ENCODE results near the gene TMEM101. TPM values are rescaled to one million over a fixed set of nuclear protein-coding genes. Genes with fewer than 3 reads are reported as not detected.
A peak's percentile ranks its signal among the peaks of the same experiment; 100 is the strongest.
"Not testable (repeated sequence)": the region's sequence is repeated elsewhere in the genome, so short reads cannot be mapped to it uniquely, and the experiment has no call there.

Gene TMEM101
- total RNA-seq, 3 donors from 2014 or later, result 28.6 to 80.8 (median 41.0) TPM

DNA sequence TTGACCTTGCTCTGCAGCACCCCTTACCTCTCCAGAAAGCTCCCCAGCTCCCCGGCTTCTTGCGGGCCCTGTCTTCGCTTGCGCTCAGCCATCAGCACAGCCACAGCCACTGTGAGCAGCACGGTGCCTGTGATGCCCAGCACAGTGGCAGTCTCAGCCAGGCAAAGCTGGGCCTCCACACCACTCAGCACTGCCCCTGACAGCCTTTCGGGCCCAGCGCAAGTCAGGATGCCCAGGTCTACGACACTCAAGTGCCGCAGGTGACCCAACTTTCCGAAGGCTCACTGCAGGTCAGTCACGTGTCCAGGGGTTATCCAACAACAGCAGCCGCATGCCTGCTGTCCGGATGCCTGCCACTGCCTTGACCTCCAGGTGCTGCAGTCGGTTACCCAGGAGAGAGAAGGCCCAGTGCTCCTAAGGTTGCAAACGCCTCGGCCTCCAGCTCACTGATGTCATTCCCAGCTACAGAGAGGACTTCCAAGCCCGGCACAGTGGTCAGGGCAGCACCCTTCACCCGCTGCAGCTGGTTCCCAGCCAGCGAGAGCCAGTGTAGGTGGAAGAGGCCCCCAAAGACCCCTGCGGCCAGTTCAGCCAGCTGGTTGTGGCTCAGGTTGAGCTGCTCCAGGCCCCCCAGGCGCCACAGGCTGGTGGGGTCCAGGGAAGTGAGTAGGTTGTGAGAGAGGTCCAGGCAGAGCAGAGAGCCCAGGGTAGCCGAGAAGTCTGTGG lies 8.9 kb upstream of the TMEM101 start:
- Histone ChIP-seq H3K9me3 (no peaks in the 10 kb centered on the region), H3K4me3 (peak overlapping the region in 1 of 3 donors; percentile 22), H3K27ac (peak overlapping the region in 1 of 2 donors; percentile 38), H3K36me3 (no peaks in the 10 kb centered on the region), H3K27me3 (no peaks in the 10 kb centered on the region), H3K4me1 (no peaks in the 10 kb centered on the region)
- no peak for DNase-seq (ENCODE audit: low spot score in 2 of 2)
- no peak for TF ChIP-seq POLR2A (IDR thresholded peaks at IDR 0.05)
- TF ChIP-seq POLR2AphosphoS5 (IDR thresholded peaks at IDR 0.05), result no peak
- TF ChIP-seq, protein P1, sequence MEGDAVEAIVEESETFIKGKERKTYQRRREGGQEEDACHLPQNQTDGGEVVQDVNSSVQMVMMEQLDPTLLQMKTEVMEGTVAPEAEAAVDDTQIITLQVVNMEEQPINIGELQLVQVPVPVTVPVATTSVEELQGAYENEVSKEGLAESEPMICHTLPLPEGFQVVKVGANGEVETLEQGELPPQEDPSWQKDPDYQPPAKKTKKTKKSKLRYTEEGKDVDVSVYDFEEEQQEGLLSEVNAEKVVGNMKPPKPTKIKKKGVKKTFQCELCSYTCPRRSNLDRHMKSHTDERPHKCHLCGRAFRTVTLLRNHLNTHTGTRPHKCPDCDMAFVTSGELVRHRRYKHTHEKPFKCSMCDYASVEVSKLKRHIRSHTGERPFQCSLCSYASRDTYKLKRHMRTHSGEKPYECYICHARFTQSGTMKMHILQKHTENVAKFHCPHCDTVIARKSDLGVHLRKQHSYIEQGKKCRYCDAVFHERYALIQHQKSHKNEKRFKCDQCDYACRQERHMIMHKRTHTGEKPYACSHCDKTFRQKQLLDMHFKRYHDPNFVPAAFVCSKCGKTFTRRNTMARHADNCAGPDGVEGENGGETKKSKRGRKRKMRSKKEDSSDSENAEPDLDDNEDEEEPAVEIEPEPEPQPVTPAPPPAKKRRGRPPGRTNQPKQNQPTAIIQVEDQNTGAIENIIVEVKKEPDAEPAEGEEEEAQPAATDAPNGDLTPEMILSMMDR (IDR thresholded peaks at IDR 0.05), result no peak
- intact Hi-C loops (cut with DNase I; ENCODE audit: low total_unique reads), result no loop called here

DNA sequence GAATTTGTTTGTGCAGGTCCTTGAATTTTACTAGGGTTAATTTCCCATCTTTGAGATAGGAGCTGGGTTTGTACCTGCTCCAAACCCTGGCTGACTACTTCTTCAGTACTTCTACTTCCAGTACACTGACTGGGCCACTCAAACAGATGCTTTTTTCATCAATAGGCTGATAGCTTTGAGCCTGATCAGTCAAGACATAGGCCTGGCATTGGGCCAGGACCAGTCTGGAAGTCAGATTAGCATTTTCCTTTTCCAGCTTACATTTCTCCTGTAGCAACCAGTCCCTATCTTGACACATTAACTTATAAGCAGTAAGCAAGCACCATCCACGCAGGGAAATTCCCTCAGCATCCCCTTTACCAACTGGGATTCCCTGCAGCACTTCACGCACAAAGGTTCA lies 7.5 kb upstream of the TMEM101 start:
- intact Hi-C loops (cut with DNase I; ENCODE audit: low total_unique reads), result no loop called here
- Histone ChIP-seq H3K9me3 (no peaks in the 10 kb centered on the region), H3K27me3 (no peaks in the 10 kb centered on the region), H3K36me3 (no peaks in the 10 kb centered on the region), H3K4me3 (peak overlapping the region in 1 of 3 donors; percentile 32), H3K27ac (no peak overlapping the region), H3K4me1 (no peaks in the 10 kb centered on the region)
- no peak for TF ChIP-seq POLR2A (IDR thresholded peaks at IDR 0.05)
- no peak for TF ChIP-seq POLR2AphosphoS5 (IDR thresholded peaks at IDR 0.05)
- DNase-seq (ENCODE audit: low spot score in 2 of 2), result no peak

DNA sequence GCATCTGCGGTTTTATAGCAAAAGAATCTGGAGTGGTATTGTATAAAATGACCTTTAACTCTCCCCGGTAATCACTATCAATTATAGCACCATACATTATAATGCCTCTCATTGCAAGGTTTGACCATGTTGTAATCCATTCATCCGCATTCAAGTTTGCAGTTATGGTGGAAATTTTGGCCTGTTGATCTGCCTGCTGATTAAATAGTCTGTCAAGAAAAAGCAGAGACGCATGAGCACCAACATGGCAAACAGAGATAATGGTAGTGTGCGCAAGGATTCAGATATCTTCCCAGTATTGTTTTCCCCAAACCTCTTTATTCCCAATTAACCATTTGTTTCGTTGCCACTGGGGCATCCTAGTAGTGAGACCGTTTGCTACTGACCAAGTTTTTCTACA lies 6.5 kb upstream of the TMEM101 start:
- H3K27me3 ChIP-seq; H3K4me1 ChIP-seq; H3K27ac ChIP-seq; DNase-seq (ENCODE audit: low spot score in 2 of 2); H3K36me3 ChIP-seq; H3K9me3 ChIP-seq; intact Hi-C loops (cut with DNase I; ENCODE audit: low total_unique reads): not testable (repeated sequence)
- H3K4me3 ChIP-seq, result peak overlapping the region in 2 of 3 donors; percentile 0 to 41

DNA sequence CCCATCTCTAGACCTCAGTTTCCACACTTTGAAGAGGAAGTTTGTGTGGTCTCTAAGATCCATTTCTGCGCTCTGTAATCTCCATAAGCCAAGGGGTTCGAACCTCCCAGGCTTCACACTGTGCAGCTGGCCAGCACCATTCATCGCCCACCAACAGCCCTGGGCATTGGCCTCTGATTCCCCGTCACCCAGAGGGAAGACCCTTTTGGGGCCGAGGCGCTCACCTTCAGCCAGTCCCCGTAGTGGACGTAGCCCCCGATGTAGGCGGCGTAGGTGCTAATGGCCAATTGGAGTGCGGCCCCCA lies 678 bp downstream of the TMEM101 start:
- no peaks in the 10 kb centered on the region for H3K36me3 ChIP-seq
- intact Hi-C loops (cut with DNase I; ENCODE audit: low total_unique reads), result no loop called here
- no peak for TF ChIP-seq POLR2A (IDR thresholded peaks at IDR 0.05)
- TF ChIP-seq, protein P1 (IDR thresholded peaks at IDR 0.05), result no peak
- H3K4me3 ChIP-seq, result peak overlapping the region; percentile 69 to 87 (median 85)
- H3K9me3 ChIP-seq, result no peaks in the 10 kb centered on the region
- DNase-seq (ENCODE audit: low spot score in 2 of 2), result no peak
- peak overlapping the region; percentile 68 to 72 for H3K27ac ChIP-seq
- H3K27me3 ChIP-seq, result no peaks in the 10 kb centered on the region
- peaks cover 0 to 6% of the 10 kb centered on the region in 2 donors for H3K4me1 ChIP-seq

DNA sequence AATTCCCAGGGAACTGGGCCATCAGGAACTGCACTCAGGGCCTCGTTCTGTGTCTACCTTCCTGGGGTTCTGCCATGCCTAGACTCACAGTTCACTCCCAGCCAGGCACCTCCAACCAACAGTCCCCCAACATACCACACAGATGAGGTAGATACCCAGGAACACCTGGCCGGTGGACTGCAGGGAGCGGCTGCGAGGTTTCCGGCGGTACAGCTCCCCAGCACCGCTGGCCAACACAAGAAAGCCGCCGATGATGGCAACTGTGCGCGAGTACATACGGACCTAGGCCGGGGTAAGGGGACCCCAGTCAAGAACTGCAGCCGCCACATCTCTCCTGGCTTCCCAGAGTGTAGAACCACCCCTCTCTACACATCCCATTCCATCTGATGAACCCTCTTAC lies 1.9 kb downstream of the TMEM101 start:
- no peak overlapping the region for H3K27ac ChIP-seq

DNA sequence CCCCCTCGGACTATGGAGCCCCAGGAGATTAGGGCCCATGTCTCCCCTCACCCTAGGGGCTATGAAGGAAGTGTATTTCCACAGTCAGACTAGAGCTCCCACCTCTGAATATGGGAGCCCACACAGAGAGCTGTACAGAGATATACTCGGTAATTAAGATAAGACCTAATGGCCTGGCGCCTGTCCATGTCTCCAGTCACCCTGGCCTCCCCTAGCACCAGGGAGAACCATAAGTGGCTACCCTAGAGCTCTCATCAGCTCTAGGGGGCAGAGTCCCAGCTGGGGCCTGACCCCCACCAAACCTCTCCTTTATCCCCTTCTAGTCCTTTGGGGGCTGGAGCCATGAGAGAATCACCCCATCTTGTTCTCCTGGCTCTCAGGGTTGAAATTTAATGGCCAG lies 2.4 kb downstream of the TMEM101 start:
- Histone ChIP-seq H3K9me3 (no peaks in the 10 kb centered on the region), H3K27ac (no peak overlapping the region), H3K4me1 (peaks cover 0 to 14% of the 10 kb centered on the region in 2 donors), H3K4me3 (no peak overlapping the region), H3K27me3 (no peaks in the 10 kb centered on the region), H3K36me3 (no peaks in the 10 kb centered on the region)
- TF ChIP-seq POLR2AphosphoS5 (IDR thresholded peaks at IDR 0.05) (no peak), POLR2A (IDR thresholded peaks at IDR 0.05) (no peak)
- TF ChIP-seq, protein P1 (IDR thresholded peaks at IDR 0.05), result no peak
- no peak for DNase-seq (ENCODE audit: low spot score in 2 of 2)
- intact Hi-C loops (cut with DNase I; ENCODE audit: low total_unique reads), result no loop called here

More for the DNA sequence above, 1.9 kb downstream of the TMEM101 start:
- DNase-seq (ENCODE audit: low spot score in 2 of 2), result no peak
- H3K4me1 ChIP-seq, result peaks cover 0 to 9% of the 10 kb centered on the region in 2 donors
- H3K4me3 ChIP-seq, result no peak overlapping the region
- no peaks in the 10 kb centered on the region for H3K9me3 ChIP-seq
- intact Hi-C loops (cut with DNase I; ENCODE audit: low total_unique reads), result no loop called here
- H3K36me3 ChIP-seq, result no peaks in the 10 kb centered on the region
- H3K27me3 ChIP-seq, result no peaks in the 10 kb centered on the region
- TF ChIP-seq, protein P1 (IDR thresholded peaks at IDR 0.05), result no peak
- TF ChIP-seq POLR2AphosphoS5 (IDR thresholded peaks at IDR 0.05) (no peak), POLR2A (IDR thresholded peaks at IDR 0.05) (no peak)

All from breast epithelium (tissue), 4 donors.